ENCODE measurements around the gene FES.

GRCh38 chr15:90889313-90889730 lies 5.0 kb downstream of the FES start:
- TF ChIP-seq CTCF (IDR thresholded peaks at IDR 0.05) (no peak), EP300 (IDR thresholded peaks at IDR 0.05) (no peak), POLR2A (IDR thresholded peaks at IDR 0.05) (no peak)

Measured in tibial nerve (tissue), 4 donors.